ENCODE data around the gene C9orf72.

DNA sequence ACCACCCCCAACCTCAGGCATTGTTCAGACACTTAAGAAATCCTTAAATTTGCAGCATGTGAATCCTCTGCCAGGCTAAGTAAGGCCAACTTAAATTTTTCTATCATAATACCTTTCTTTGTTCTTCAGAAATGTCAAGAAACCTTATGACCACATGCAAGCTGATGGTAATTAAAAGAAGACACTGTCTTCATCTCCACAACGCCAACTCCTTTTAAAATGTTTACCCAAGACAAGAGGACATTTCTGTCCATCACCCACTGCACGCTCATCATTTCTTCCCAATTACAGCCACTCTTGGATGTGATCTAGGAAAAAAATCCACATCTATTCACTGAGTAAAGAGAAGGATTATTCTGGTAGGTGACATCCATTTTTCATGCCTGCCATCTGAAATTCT lies 55.3 kb downstream of the C9orf72 start:
- TF ChIP-seq, protein P1, sequence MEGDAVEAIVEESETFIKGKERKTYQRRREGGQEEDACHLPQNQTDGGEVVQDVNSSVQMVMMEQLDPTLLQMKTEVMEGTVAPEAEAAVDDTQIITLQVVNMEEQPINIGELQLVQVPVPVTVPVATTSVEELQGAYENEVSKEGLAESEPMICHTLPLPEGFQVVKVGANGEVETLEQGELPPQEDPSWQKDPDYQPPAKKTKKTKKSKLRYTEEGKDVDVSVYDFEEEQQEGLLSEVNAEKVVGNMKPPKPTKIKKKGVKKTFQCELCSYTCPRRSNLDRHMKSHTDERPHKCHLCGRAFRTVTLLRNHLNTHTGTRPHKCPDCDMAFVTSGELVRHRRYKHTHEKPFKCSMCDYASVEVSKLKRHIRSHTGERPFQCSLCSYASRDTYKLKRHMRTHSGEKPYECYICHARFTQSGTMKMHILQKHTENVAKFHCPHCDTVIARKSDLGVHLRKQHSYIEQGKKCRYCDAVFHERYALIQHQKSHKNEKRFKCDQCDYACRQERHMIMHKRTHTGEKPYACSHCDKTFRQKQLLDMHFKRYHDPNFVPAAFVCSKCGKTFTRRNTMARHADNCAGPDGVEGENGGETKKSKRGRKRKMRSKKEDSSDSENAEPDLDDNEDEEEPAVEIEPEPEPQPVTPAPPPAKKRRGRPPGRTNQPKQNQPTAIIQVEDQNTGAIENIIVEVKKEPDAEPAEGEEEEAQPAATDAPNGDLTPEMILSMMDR (IDR thresholded peaks at IDR 0.05; ENCODE audit: insufficient read depth, low read depth, low read length) = no peak
- TF ChIP-seq EZH2 (IDR thresholded peaks at IDR 0.05; ENCODE audit: insufficient read depth, low read length) = no peak
